Measurements from ENCODE around the gene IPPK.
A peak's percentile ranks its signal among the peaks of the same experiment; 100 is the strongest.

Gene IPPK

DNA sequence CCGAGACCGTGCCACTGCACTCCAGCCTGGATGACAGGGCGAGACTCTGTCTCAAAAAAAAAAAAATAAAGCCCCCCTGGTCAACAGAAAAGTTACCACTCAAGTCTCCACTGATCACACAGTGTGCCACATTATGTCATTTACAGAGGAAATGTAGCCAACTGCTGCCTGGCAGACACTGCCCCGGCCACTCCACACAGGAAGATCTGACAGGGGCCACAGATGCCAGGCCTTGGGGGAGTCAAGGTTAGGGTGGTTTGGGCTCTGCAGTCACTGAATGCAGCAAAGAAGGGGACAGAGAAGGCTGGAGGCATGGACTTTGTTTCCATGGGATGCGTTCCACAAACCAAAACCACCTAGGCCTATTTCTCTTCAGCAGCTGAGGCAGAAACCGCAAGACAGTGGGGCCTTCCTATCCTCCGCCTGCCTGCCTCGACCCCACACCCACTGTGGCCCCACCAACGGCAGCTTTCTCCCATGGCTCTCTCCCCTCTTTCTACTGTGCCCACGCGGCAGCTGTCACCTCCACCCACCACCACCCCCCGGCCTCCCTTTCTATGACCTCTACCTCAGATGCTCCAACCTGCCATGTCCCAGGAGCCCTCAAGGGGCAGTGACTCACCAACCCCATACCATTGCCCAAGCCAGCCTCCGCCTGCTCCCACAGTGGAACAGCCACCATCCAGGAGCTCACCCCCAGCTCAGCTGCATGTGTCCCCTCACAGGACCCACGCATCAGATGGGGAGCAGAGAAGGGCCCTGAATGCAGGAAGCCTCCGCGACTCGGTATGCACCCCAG, 12.4 kb downstream of the IPPK start:
- no peak for DNase-seq (ENCODE audit: low spot score)

- no peak for DNase-seq (ENCODE audit: low spot score)
Measured at GRCh38 chr9:92656537-92656925, 13.4 kb downstream of the IPPK start.

- no peak for DNase-seq (ENCODE audit: low spot score)
Measured at GRCh38 chr9:92655896-92656536, 13.9 kb downstream of the IPPK start.

GRCh38 chr9:92655366-92655765, 14.6 kb downstream of the IPPK start:
- no peak for DNase-seq (ENCODE audit: low spot score)

DNA sequence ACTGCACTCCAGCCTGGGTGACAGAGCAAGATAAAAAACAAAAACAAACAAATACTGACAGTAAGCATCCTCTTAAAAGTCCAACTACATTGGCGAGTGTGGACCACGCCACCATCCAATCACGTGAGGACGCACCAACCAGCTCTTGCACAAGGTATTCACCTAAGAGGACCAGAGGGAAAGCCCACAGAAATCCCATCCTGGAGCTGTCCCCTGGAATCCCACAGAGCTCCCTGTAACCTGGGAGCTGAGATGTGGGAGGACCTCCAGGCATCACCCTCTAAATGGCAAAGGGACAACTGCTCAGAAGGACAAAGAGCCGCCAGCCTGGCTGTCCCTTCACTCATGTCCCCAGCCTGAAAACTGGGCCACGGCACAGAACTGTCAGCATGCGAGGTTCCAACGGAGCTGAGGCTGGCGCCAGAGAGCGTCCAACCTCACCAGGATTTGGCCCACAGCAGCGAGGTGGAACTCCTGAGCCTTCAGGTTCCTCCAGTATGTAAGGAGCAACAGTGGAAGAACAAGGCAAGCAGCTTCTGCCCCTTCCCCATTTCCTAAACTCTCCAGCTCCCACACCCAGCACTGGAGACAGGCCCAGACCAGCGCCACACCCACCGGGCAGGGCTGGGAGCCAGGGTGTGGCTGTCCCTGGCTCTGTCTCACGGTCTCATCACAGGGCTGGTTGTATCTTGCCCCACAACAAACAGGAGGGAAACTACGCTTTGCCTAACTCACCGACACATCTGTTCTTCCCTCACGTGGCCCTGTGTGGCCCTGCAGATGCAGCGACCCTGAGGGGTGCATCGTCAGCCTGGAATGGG, 15.2 kb downstream of the IPPK start:
- peak; percentile 74 for DNase-seq (ENCODE audit: low spot score)

DNA sequence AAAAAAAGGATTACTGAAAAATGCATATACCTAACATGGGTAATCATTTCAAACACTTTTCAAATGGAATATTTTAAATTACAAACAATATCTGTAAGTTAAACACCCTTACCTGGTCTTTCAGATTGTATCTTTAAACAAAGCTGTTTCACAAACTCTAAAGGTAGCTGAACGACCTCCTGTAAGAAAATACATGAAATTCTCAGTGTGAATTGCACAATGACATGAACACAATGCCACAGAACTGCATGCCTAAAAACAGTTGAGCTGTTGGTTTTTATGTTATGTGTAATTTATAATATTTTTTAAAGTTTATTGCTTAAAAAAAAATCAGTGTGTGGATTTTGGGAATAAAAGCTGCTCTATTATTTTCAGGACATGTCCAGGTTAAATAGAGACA, 17.5 kb downstream of the IPPK start:
- no peak for DNase-seq (ENCODE audit: low spot score)

DNA sequence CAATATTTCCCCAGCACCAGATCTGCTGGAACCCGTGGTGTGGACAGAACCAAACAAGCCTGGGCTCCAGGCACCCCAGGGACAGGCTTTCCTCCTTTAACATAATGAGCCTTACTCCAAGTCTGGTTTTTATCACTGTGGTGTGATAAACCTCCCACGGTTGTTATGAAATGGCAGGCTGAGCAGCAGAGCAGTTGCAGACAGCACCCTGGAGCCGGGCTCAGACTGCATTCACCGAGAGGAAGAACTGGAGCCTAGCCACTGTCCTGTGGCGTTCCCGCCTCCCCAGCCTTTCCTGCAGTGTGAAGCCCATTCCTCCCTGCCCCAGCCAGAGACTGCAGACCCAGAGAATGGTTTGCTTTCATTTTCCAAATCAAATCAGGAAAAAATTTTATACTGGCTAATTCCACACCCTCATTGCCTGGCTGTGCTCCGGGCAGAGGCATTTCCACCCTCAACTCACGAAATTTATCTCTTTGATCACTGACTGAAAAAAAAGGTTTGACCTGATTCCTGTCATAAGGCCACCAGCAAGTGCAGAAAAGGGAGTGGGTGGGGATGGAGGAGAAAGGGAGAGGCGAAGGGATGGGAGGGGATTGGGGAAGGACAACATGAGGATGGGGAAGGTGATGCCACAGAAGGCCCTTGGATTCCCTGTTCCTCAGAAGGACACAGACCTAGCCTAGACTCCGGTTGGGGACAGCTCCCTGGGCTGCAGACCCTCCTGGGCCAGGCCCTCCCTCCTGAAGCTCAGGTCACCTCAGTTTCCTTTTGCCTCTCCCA, 18.9 kb downstream of the IPPK start:
- peak; percentile 87 for DNase-seq (ENCODE audit: low spot score)

DNA sequence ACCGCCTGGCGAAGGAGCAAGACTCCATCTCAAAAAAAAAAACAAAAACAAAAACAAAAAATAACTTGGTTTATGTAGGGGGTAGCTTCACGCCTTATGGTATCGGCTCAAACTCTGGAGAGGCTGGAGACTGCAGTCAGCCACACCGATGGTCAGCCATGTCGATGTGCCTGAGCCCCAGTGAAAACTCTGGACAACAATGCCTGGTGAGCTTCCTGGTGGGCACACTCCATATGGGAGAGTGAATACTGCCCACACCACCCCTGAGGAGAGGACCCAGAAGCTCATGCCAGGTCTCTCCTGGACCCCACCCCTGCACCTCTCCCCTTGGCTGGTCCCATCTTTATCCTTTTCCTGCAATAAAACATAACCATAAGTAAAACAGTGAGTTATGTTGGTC, 19.6 kb downstream of the IPPK start:
- no peak for DNase-seq (ENCODE audit: low spot score)

GRCh38 chr9:92649007-92649406, 20.9 kb downstream of the IPPK start:
- DNase-seq (ENCODE audit: low spot score): no peak

- DNase-seq (ENCODE audit: low spot score): no peak
Measured at GRCh38 chr9:92648474-92648971, 21.4 kb downstream of the IPPK start.

- no peak for DNase-seq (ENCODE audit: low spot score)
Measured at GRCh38 chr9:92647671-92648473, 22.1 kb downstream of the IPPK start.

- no peak for DNase-seq (ENCODE audit: low spot score)
Measured at GRCh38 chr9:92645041-92645440, 24.9 kb downstream of the IPPK start.

- no peak for DNase-seq (ENCODE audit: low spot score)
Measured at GRCh38 chr9:92644278-92644677, 25.7 kb downstream of the IPPK start.

DNA sequence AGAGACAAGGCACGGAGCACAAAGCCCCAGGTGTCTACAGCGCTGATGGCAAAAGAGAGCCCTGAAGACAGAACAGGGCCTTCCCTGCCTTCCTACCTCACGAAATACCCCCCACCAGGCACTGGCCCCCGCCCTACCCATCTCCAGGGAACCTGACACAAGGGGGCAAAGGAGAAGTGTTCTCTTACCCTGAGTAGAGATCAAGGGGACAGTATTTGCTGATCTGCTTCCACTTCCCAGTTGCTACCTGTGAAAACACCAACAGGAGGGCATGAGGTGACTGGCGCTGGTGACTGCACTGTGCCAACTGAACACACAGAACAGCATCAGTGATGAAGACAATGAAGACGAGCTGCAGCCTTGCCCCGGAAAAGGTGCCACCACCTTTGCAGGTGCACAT, 27.4 kb downstream of the IPPK start:
- no peak for DNase-seq (ENCODE audit: low spot score)

DNA sequence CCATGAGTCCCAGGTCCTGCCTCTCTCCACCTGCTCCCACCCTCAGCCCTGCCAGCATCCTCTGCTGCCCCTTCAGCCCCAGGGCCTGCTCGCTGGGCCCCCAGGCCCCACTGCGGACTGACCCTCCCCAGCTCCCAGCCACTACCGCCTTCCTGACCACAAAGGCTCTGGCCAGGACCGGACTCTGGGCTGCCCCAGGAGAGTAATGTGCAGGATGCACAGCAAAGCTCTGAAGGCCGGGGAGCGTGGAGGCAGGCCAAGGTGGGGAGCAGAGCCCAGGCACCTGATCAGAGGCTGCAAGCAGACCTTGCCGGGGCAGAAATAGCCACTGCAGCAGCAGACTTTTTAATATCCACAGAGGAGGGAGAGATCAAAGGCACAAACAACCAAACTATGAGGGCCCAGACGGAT, 27.9 kb downstream of the IPPK start:
- no peak for DNase-seq (ENCODE audit: low spot score)

DNA sequence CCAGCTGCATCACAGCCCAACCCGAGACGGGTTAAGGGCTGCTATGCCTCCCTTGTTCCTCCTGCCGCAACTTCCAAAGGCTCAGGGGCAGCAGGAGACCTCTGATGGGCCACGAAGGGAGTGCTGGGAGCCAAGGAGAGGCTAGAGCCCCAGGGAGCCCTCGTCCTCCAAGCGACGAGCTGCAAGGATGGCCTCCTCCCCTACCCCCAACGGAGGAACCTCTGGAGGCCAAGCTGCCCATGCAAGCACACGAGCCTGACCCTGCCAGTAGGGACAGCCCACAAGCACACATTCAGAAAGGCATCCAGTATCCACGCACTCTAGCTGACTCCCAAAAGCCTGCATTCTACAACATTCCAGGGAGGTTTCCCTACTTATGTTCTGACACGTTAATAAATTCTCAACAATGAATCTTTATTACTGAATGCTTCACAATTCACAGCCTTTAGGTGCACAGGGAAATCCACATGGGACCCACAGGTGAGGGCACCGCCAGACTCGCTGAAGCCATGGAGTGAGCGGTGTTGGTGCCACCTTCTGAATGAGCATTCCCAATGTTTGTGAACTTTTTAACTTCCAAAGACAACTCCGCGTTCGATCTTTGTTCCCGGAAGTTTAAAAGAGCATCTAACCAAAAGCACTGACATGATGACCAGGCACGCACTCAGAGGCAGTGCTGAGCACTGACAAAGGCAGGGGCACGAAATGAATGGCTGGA, 28.7 kb downstream of the IPPK start:
- no peak for DNase-seq (ENCODE audit: low spot score)

- DNase-seq (ENCODE audit: low spot score): no peak
Measured at GRCh38 chr9:92640398-92641091, 29.4 kb downstream of the IPPK start.

DNA sequence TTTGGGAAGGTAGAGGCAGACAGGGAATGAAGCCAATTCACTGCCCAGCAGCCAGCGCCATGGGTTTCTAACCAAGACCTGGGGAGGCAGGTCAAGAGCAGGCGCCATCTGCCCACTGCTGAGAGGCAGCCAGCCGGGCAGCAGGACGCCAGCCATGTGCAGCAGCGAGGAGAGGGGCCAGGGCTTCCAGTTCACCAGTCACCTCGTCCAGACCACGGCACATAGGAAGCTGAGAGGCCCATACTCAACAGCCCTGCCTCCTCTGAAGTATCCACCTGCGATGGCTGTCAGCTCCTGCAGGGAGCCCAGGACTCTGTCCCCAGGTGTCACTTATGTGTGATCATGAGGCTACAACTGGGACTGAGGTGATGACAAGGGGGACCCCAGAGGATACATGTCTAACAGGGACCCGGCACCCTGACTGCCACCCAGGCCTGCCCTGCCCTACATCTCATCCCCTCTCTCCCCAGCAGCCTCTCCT, 30.1 kb downstream of the IPPK start:
- DNase-seq (ENCODE audit: low spot score): no peak

GRCh38 chr9:92639124-92639523, 30.8 kb downstream of the IPPK start:
- DNase-seq (ENCODE audit: low spot score): no peak

All from GM03348 (cell line).